GM23338 (cell line): Measurements from ENCODE around the gene CACTIN. TPM values are rescaled to one million over a fixed set of nuclear protein-coding genes. Genes with fewer than 3 reads are reported as not detected.

Source experiments
- ATAC-seq: fragments of 200-7000 bp; cut with Tn5 transposase; 3 replicates; pipeline ENCODE4 v1.9.1; 2020
- DNase-seq: peaks from one replicate; pipeline ENCODE4 v3.0.0-alpha.2; 2015; ENCODE audit warnings: low spot score
- H2AFZ ChIP-seq: fragments of 200-600 bp; sonication (generic); 2 replicates; pipeline ENCODE4 v1.8.0; 2016; ENCODE audit warnings: antibody characterized with exemption, mild to moderate bottlenecking, moderate library complexity
- H3F3A ChIP-seq: fragments of 200-600 bp; sonication (generic); replicated peaks from 2 replicates; pipeline ENCODE4 v1.8.0; 2017; ENCODE audit warnings: antibody characterized with exemption, mixed run types, low read depth
- H3K27ac ChIP-seq: fragments of 200-600 bp; sonication (generic); 2 replicates; pipeline ENCODE4 v1.6.1; 2016; ENCODE audit warnings: low read depth
- H3K27me3 ChIP-seq: fragments of 200-600 bp; sonication (generic); 2 replicates; pipeline ENCODE4 v1.8.0; 2016; ENCODE audit warnings: mild to moderate bottlenecking, mixed run types, moderate library complexity; ENCODE audit not compliant: insufficient read depth
- H3K36me3 ChIP-seq: fragments of 200-600 bp; sonication (generic); 2 replicates; pipeline ENCODE4 v1.8.0; 2016; ENCODE audit warnings: mild to moderate bottlenecking; ENCODE audit not compliant: insufficient read depth
- H3K4me1 ChIP-seq: fragments of 200-600 bp; sonication (generic); 2 replicates; pipeline ENCODE4 v1.8.0; 2016; ENCODE audit warnings: mild to moderate bottlenecking, moderate library complexity; ENCODE audit not compliant: insufficient read depth
- H3K4me2 ChIP-seq: fragments of 200-600 bp; sonication (generic); 2 replicates; pipeline ENCODE4 v1.7.1; 2017; ENCODE audit warnings: mixed run types
- H3K4me3 ChIP-seq: fragments of 200-600 bp; sonication (generic); 2 replicates; pipeline ENCODE4 v1.6.1; 2016; ENCODE audit warnings: mixed run types
- H3K79me2 ChIP-seq: fragments of 200-600 bp; sonication (generic); replicated peaks from 2 replicates; pipeline ENCODE4 v1.8.0; 2017; ENCODE audit warnings: mild to moderate bottlenecking; ENCODE audit not compliant: insufficient read depth
- H3K9me2 ChIP-seq: fragments of 200-600 bp; sonication (generic); 2 replicates; pipeline ENCODE4 v1.8.0; 2017; ENCODE audit not compliant: insufficient read depth
- H4K20me1 ChIP-seq: fragments of 200-600 bp; sonication (generic); replicated peaks from 2 replicates; pipeline ENCODE4 v1.8.0; 2017; ENCODE audit warnings: mild to moderate bottlenecking; ENCODE audit not compliant: insufficient read depth
- H3K27ac Mint-ChIP-seq: 2 replicates; pipeline ENCODE4 v1.8.0; 2020; ENCODE audit warnings: inconsistent platforms, mild to moderate bottlenecking, moderate library complexity, mixed read lengths
- H3K27me3 Mint-ChIP-seq: 3 replicates; pipeline ENCODE4 v1.8.0; 2022; ENCODE audit warnings: low read depth, mild to moderate bottlenecking, moderate library complexity, mixed read lengths, inconsistent platforms; ENCODE audit not compliant: insufficient read depth, poor library complexity
- H3K36me3 Mint-ChIP-seq: 3 replicates; pipeline ENCODE4 v1.8.0; 2021; ENCODE audit warnings: low read depth, mild to moderate bottlenecking, inconsistent platforms, moderate library complexity, mixed read lengths
- H3K4me1 Mint-ChIP-seq: 3 replicates; pipeline ENCODE4 v1.8.0; 2020; ENCODE audit warnings: mild to moderate bottlenecking, inconsistent platforms, mixed read lengths
- H3K4me3 Mint-ChIP-seq: 3 replicates; pipeline ENCODE4 v1.8.0; 2021; ENCODE audit warnings: moderate library complexity, mild to moderate bottlenecking, inconsistent platforms, mixed read lengths
- H3K9me3 Mint-ChIP-seq: 3 replicates; pipeline ENCODE4 v1.8.0; 2020; ENCODE audit warnings: moderate library complexity, mild to moderate bottlenecking, inconsistent platforms, mixed read lengths
- CREB1 ChIP-seq: fragments of 250-450 bp; sonication (Bioruptor Pico); IDR thresholded peaks from 2 replicates; pipeline ENCODE4 v1.5.0; 2020; ENCODE audit warnings: low read depth, mild to moderate bottlenecking, moderate library complexity
- EZH2 ChIP-seq: fragments of 200-600 bp; sonication (generic); IDR thresholded peaks from one replicate; pipeline ENCODE4 v1.8.0; 2017; ENCODE audit warnings: antibody characterized with exemption, mild to moderate bottlenecking, low read depth; ENCODE audit not compliant: unreplicated experiment
- EZH2phosphoT487 ChIP-seq: fragments of 200-600 bp; sonication (generic); IDR thresholded peaks from one replicate; pipeline ENCODE4 v1.8.1; 2018; ENCODE audit warnings: antibody characterized with exemption; ENCODE audit not compliant: unreplicated experiment
- JUNB ChIP-seq: IDR thresholded peaks from one replicate; pipeline ENCODE4 v1.6.1; 2016; ENCODE audit warnings: antibody characterized with exemption; ENCODE audit not compliant: unreplicated experiment
- NANOG ChIP-seq: IDR thresholded peaks from 2 replicates; pipeline ENCODE4 v1.6.1; 2016; ENCODE audit warnings: antibody characterized with exemption, borderline replicate concordance
- polyA plus RNA-seq: library from polyadenylated mRNA; unstranded; fragments of >200 nt; fragmentation: Nextera tagmentation; extraction: Ambion mirVana; gene quantifications from 2 replicates; pipeline ENCODE4 v1.2.1, GENCODE V29; 2016
- total RNA-seq: library from RNA; depleted of rRNA; stranded (reverse); fragments of >200 nt; shearing (Covaris generic); gene quantifications from 2 replicates; pipeline ENCODE4 v1.2.3, GENCODE V29; 2014
- TF ChIP-seq, protein P1 (sequence below): fragments of 250-450 bp; sonication (Bioruptor Pico); IDR thresholded peaks from 2 replicates; pipeline ENCODE4 v1.5.0; 2020; ENCODE audit warnings: mild to moderate bottlenecking, moderate library complexity
- TF ChIP-seq, protein P2 (sequence below), 2 experiments: fragments of 200-600 bp in 1 of 2; sonication (generic) in 1 of 2; conservative IDR thresholded peaks; 2 replicates each; pipeline versions ENCODE4 v1.5.1 to v1.6.1; 2016 to 2017; ENCODE audit warnings: antibody characterized with exemption in 2 of 2, low read depth in 2 of 2, mild to moderate bottlenecking in 2 of 2, moderate library complexity in 1 of 2

The CACTIN gene
- total and polyA plus RNA-seq, 2 experiments from 2014 or later: 14.3 to 47.4 TPM

DNA sequence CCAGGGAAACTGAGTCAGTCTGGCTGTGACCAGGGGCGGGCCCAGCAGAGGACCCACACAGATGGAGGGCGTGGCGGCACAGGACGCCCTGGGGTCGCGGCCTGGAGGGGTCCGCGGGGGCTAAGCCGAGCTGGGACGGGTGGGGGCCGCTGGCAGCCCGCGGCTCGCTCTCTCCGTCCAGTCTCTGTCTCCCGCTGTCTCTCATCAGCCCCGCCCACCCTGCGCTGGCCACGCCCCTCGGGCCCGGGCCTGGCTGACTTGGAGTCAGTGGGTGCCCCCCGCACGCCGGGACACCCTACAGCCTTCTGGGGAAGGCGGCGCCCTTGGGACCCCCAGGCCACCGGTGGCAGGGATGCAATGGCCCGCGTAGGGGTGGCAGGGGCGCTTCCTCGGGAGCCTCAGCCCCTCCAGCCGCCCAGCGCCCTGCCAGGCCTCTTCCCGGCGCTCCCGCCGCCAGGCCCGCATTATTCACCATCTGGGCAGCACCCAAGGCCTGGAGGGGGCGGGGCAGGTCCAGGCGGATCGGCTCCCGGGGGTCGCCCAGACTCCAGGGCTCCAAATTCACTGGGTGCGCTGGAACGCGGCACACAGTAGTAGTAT lies 19.8 kb downstream of the CACTIN start, which contains the start of gene TBXA2R:
TSS of gene TBXA2R (minus strand) at position 186 of the 600 bp plus-strand sequence. CDS start 6,241 bp downstream, outside the sequence.
- Histone ChIP-seq H3K4me3 (peak within 1 kb of the TSS; percentile 64), H4K20me1 (no peaks in the 10 kb centered on the region), H3K4me1 (peaks cover 10% of the 10 kb centered on the region), H3K9me2 (no peaks in the 10 kb centered on the region), H3K36me3 (no peaks in the 10 kb centered on the region), H3K27ac (no peak within 1 kb of the TSS), H3K27me3 (peaks cover 11% of the 10 kb centered on the region), H2AFZ (peak within 1 kb of the TSS; percentile 80), H3F3A (peaks cover 4% of the 10 kb centered on the region; the same call in 1 of the 2 replicates), H3K4me2 (peak within 1 kb of the TSS; percentile 95), H3K79me2 (no peaks in the 10 kb centered on the region)
- Mint-ChIP-seq H3K36me3 (peaks cover 10% of the 10 kb centered on the region), H3K4me3 (peak within 1 kb of the TSS; percentile 69), H3K27ac (no peak within 1 kb of the TSS), H3K27me3 (peaks cover 10% of the 10 kb centered on the region), H3K9me3 (no peaks in the 10 kb centered on the region), H3K4me1 (peaks cover 11% of the 10 kb centered on the region)
- ATAC-seq (peak; percentile 74), DNase-seq (peak; percentile 63)
- no peak for TF ChIP-seq JUNB
- TF ChIP-seq EZH2phosphoT487: no peak
- TF ChIP-seq EZH2: no peak
- no peak for TF ChIP-seq NANOG
- TF ChIP-seq, protein P1, sequence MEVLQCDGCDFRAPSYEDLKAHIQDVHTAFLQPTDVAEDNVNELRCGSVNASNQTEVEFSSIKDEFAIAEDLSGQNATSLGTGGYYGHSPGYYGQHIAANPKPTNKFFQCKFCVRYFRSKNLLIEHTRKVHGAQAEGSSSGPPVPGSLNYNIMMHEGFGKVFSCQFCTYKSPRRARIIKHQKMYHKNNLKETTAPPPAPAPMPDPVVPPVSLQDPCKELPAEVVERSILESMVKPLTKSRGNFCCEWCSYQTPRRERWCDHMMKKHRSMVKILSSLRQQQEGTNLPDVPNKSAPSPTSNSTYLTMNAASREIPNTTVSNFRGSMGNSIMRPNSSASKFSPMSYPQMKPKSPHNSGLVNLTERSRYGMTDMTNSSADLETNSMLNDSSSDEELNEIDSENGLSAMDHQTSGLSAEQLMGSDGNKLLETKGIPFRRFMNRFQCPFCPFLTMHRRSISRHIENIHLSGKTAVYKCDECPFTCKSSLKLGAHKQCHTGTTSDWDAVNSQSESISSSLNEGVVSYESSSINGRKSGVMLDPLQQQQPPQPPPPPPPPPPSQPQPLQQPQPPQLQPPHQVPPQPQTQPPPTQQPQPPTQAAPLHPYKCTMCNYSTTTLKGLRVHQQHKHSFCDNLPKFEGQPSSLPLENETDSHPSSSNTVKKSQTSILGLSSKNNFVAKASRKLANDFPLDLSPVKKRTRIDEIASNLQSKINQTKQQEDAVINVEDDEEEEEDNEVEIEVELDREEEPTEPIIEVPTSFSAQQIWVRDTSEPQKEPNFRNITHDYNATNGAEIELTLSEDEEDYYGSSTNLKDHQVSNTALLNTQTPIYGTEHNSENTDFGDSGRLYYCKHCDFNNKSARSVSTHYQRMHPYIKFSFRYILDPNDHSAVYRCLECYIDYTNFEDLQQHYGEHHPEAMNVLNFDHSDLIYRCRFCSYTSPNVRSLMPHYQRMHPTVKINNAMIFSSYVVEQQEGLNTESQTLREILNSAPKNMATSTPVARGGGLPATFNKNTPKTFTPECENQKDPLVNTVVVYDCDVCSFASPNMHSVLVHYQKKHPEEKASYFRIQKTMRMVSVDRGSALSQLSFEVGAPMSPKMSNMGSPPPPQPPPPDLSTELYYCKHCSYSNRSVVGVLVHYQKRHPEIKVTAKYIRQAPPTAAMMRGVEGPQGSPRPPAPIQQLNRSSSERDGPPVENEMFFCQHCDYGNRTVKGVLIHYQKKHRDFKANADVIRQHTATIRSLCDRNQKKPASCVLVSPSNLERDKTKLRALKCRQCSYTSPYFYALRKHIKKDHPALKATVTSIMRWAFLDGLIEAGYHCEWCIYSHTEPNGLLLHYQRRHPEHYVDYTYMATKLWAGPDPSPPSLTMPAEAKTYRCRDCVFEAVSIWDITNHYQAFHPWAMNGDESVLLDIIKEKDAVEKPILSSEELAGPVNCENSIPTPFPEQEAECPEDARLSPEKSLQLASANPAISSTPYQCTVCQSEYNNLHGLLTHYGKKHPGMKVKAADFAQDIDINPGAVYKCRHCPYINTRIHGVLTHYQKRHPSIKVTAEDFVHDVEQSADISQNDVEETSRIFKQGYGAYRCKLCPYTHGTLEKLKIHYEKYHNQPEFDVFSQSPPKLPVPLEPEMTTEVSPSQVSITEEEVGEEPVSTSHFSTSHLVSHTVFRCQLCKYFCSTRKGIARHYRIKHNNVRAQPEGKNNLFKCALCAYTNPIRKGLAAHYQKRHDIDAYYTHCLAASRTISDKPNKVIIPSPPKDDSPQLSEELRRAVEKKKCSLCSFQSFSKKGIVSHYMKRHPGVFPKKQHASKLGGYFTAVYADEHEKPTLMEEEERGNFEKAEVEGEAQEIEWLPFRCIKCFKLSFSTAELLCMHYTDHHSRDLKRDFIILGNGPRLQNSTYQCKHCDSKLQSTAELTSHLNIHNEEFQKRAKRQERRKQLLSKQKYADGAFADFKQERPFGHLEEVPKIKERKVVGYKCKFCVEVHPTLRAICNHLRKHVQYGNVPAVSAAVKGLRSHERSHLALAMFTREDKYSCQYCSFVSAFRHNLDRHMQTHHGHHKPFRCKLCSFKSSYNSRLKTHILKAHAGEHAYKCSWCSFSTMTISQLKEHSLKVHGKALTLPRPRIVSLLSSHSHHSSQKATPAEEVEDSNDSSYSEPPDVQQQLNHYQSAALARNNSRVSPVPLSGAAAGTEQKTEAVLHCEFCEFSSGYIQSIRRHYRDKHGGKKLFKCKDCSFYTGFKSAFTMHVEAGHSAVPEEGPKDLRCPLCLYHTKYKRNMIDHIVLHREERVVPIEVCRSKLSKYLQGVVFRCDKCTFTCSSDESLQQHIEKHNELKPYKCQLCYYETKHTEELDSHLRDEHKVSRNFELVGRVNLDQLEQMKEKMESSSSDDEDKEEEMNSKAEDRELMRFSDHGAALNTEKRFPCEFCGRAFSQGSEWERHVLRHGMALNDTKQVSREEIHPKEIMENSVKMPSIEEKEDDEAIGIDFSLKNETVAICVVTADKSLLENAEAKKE (CRISPR knock-in tag): no peak
- TF ChIP-seq, protein P2, sequence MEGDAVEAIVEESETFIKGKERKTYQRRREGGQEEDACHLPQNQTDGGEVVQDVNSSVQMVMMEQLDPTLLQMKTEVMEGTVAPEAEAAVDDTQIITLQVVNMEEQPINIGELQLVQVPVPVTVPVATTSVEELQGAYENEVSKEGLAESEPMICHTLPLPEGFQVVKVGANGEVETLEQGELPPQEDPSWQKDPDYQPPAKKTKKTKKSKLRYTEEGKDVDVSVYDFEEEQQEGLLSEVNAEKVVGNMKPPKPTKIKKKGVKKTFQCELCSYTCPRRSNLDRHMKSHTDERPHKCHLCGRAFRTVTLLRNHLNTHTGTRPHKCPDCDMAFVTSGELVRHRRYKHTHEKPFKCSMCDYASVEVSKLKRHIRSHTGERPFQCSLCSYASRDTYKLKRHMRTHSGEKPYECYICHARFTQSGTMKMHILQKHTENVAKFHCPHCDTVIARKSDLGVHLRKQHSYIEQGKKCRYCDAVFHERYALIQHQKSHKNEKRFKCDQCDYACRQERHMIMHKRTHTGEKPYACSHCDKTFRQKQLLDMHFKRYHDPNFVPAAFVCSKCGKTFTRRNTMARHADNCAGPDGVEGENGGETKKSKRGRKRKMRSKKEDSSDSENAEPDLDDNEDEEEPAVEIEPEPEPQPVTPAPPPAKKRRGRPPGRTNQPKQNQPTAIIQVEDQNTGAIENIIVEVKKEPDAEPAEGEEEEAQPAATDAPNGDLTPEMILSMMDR (conservative IDR thresholded peaks at IDR 0.05; ENCODE audit: low read depth in 2 of 2): no peak
- no peak for TF ChIP-seq CREB1
